Ishikawa (cell line): ENCODE results near the gene HCN2.

ENCODE experiments used
- CEBPB ChIP-seq: IDR thresholded peaks from 2 replicates; pipeline ENCODE4 v1.6.1; 2012
- CREB1 ChIP-seq: IDR thresholded peaks from 2 replicates; pipeline ENCODE4 v1.6.1; 2012; ENCODE audit warnings: low read depth
- EGR1 ChIP-seq: IDR thresholded peaks from 2 replicates; pipeline ENCODE4 v1.6.1; 2012
- EP300 ChIP-seq: IDR thresholded peaks from 2 replicates; pipeline ENCODE4 v1.6.1; 2012; ENCODE audit warnings: borderline replicate concordance
- FOXM1 ChIP-seq: IDR thresholded peaks from 2 replicates; pipeline ENCODE4 v1.6.1; 2012; ENCODE audit warnings: low read depth, borderline replicate concordance
- MAX ChIP-seq: IDR thresholded peaks from 2 replicates; pipeline ENCODE4 v1.6.1; 2012
- NFIC ChIP-seq: IDR thresholded peaks from 2 replicates; pipeline ENCODE4 v1.6.1; 2012
- RAD21 ChIP-seq: IDR thresholded peaks from 2 replicates; pipeline ENCODE4 v1.6.1; 2012; ENCODE audit warnings: low read depth
- REST ChIP-seq: IDR thresholded peaks from 2 replicates; pipeline ENCODE4 v1.6.1; 2012; ENCODE audit warnings: low read depth, mild to moderate bottlenecking
- TAF1 ChIP-seq: IDR thresholded peaks from 2 replicates; pipeline ENCODE4 v1.6.1; 2012; ENCODE audit warnings: low read depth, mild to moderate bottlenecking
- TCF12 ChIP-seq: IDR thresholded peaks from 2 replicates; pipeline ENCODE4 v1.6.1; 2012; ENCODE audit warnings: low read depth
- TEAD4 ChIP-seq: IDR thresholded peaks from 2 replicates; pipeline ENCODE4 v1.6.1; 2012
- USF1 ChIP-seq: IDR thresholded peaks from 2 replicates; pipeline ENCODE4 v1.6.1; 2012
- YY1 ChIP-seq: IDR thresholded peaks from 2 replicates; pipeline ENCODE4 v1.6.1; 2012; ENCODE audit warnings: low read depth
- ZBTB7A ChIP-seq: IDR thresholded peaks from 2 replicates; pipeline ENCODE4 v1.6.1; 2012; ENCODE audit warnings: low read depth

The HCN2 gene

GRCh38 chr19:595326-596262, 5.9 kb downstream of the HCN2 start:
- no peak for TF ChIP-seq REST
- no peak for TF ChIP-seq TAF1
- no peak for TF ChIP-seq CEBPB
- TF ChIP-seq TCF12, result no peak
- no peak for TF ChIP-seq EGR1
- TF ChIP-seq TEAD4, result no peak

- TF ChIP-seq EGR1 (no peak), ZBTB7A (no peak), TEAD4 (no peak), TAF1 (no peak), CREB1 (no peak), TCF12 (no peak), USF1 (no peak), NFIC (no peak), RAD21 (no peak), YY1 (no peak), CEBPB (no peak)
Measured at GRCh38 chr19:596263-596655, 6.6 kb downstream of the HCN2 start.

GRCh38 chr19:597406-598315, 8.0 kb downstream of the HCN2 start:
- TF ChIP-seq TEAD4 (no peak; the same call in 1 of the 2 replicates), NFIC (0 out of 2 replicates have a peak, but pooled peaks have one; percentile 26), MAX (0 out of 2 replicates have a peak, but pooled peaks have one; percentile 17), REST (no peak; the same call in 1 of the 2 replicates), EGR1 (no peak), ZBTB7A (peak; percentile 65; the same call in 1 of the 2 replicates), YY1 (no peak), USF1 (peak; percentile 93), TAF1 (no peak), RAD21 (no peak), CEBPB (peak; percentile 33), TCF12 (peak; percentile 81), CREB1 (no peak), EP300 (peak; percentile 53; the same call in 1 of the 2 replicates), FOXM1 (no peak)

GRCh38 chr19:601310-601709, 11.6 kb downstream of the HCN2 start:
- TF ChIP-seq NFIC, result no peak
- TF ChIP-seq TEAD4, result no peak
- TF ChIP-seq TAF1, result no peak
- no peak for TF ChIP-seq REST
- no peak for TF ChIP-seq YY1
- TF ChIP-seq RAD21, result no peak
- no peak for TF ChIP-seq EGR1
- TF ChIP-seq ZBTB7A, result no peak
- TF ChIP-seq CREB1, result no peak
